ENCODE results near the gene ATP1A2. TPM values are rescaled to one million over a fixed set of nuclear protein-coding genes. Genes with fewer than 3 reads are reported as not detected.

Gene ATP1A2
- total and polyA plus RNA-seq, 2 of the 8 experiments (the other 6 are each of a cell fraction or from before 2014, with no cell fraction given) = 39.7 to 40.8 TPM

DNA sequence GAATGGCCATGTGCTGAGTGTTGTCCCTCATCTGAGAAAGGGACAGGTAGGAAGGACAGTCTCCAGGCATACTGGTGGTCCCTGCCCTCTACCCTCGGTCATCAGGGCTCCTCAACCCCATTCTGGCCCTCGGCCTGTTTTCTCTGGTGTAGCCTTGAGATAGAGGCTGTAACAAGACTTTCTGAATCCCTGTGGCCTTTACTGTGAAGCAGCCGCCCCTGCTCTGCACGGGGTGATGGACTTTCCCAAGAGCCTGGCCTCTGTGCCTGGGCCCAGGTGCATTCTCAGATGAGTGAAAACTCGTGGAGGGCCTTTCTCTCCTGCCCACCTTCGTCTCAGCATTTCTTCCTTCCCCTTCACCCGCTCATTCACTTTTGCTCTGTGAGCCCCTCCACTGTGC lies 71.8 kb downstream of the ATP1A2 start:
- H3K56ac ChIP-seq (replicated peaks; ENCODE audit: insufficient read length, low read depth, low read length) = no peak overlapping the region
- H3K4me1 ChIP-seq (replicated peaks in 1 of 4; ENCODE audit: control insufficient read depth in 3 of 4, insufficient read depth in 4 of 4, low read length in 3 of 4) = peaks cover 0 to 11% (median 4%) of the 10 kb centered on the region in 4 experiments; a peak in 5 of 7 replicates
- H4K91ac ChIP-seq (replicated peaks; ENCODE audit: insufficient read length, low read length) = no peak overlapping the region
- no peak overlapping the region for H3K4ac ChIP-seq (replicated peaks; ENCODE audit: insufficient read length, low read depth, low read length)
- no peak overlapping the region for H3K14ac ChIP-seq (ENCODE audit: insufficient read length)
- H3K27ac ChIP-seq (ENCODE audit: low read depth, low read length) = no peak overlapping the region
- no peak for TF ChIP-seq EP300 (IDR thresholded peaks at IDR 0.05; ENCODE audit: borderline replicate concordance in 1 of 2, low read depth in 2 of 2, low read length in 2 of 2)
- H3K23ac ChIP-seq (ENCODE audit: insufficient read length) = no peak overlapping the region
- no peak for DNase-seq (ENCODE audit: low read depth in 1 of 2, low spot score in 2 of 2)
- H2BK15ac ChIP-seq (ENCODE audit: low read length) = peak overlapping the region; percentile 77
- H4K20me1 ChIP-seq (replicated peaks in 1 of 2; ENCODE audit: control insufficient read depth in 1 of 2, insufficient read depth in 2 of 2, low read length in 2 of 2) = no peaks in the 10 kb centered on the region
- ChIA-PET CTCF (ENCODE audit: partially characterized antibody) (interaction anchor here (0.6 to 8.6 kb wide), 9 partner anchors 16 to 1104 kb away, joined by 3 to 195 read pairs (median 36); partner anchors contain the start of gene PEA15), POLR2A (ENCODE audit: partially characterized antibody) (interaction anchor here (1.6 to 2.4 kb wide), 2 partner anchors 18 to 31 kb away, joined by 3 to 11 read pairs; no protein-coding TSS in a partner anchor)
- no peak overlapping the region for H4K5ac ChIP-seq (ENCODE audit: insufficient read length, low read depth, low read length)
- H3K79me2 ChIP-seq (ENCODE audit: control insufficient read depth in 1 of 2, insufficient read depth in 2 of 2, low read length in 2 of 2) = no peaks in the 10 kb centered on the region
- 90% methylated on average over 7 of the region's 7 CpGs; no CpG with 5 or more reads in 1 of the 2 experiments for WGBS, 2 experiments (ENCODE audit: extremely low coverage in 1 of 2, insufficient coverage in 1 of 2, insufficient read length in 1 of 2, insufficient replicate concordance in 2 of 2, low coverage in 1 of 2, low lambda C conversion rate in 2 of 2, missing lambda C conversion rate in 1 of 2)
- FAIRE-seq = no peak
- no peaks in the 10 kb centered on the region for H3K9me3 ChIP-seq (ENCODE audit: insufficient read depth in 2 of 2, low read depth in 1 of 2, low read length in 1 of 2)
- no peak overlapping the region for H4K8ac ChIP-seq (ENCODE audit: extremely low read depth, insufficient read depth, low read length)
- peak overlapping the region; percentile 9; the same call in 1 of the 2 replicates for H2AK5ac ChIP-seq (ENCODE audit: low read depth, low read length)
- no peak overlapping the region for H3K9ac ChIP-seq (replicated peaks in 1 of 4; ENCODE audit: extremely low read depth in 1 of 4, low read depth in 3 of 4, low read length in 3 of 4)
- H3K4me2 ChIP-seq (ENCODE audit: insufficient read depth in 1 of 2, low read depth in 2 of 2, low read length in 2 of 2) = no peak overlapping the region
- 0 out of 2 replicates have a peak overlapping the region, but pooled peaks have one; percentile 33 for H2AFZ ChIP-seq (ENCODE audit: low read length)
- H3K4me3 ChIP-seq (ENCODE audit: extremely low read depth in 1 of 4, insufficient read depth in 2 of 4, low read depth in 3 of 4, low read length in 4 of 4) = no peak overlapping the region
- H2BK12ac ChIP-seq (ENCODE audit: low read depth, low read length) = peak overlapping the region; percentile 62; the same call in 1 of the 2 replicates
- no peaks in the 10 kb centered on the region for H3K23me2 ChIP-seq (ENCODE audit: low read depth, low read length)
- H3K79me1 ChIP-seq (ENCODE audit: low read depth, low read length) = no peaks in the 10 kb centered on the region
- no peak overlapping the region for H3K18ac ChIP-seq (ENCODE audit: extremely low read depth, low read length)
- H2BK5ac ChIP-seq (ENCODE audit: low read depth, low read length) = peak overlapping the region; percentile 20; the same call in 1 of the 2 replicates
- no peaks in the 10 kb centered on the region for H3K36me3 ChIP-seq (ENCODE audit: control insufficient read depth in 2 of 4, insufficient read depth in 4 of 4, low read length in 3 of 4)
- no peaks in the 10 kb centered on the region for H3K27me3 ChIP-seq (replicated peaks in 1 of 4; ENCODE audit: control insufficient read depth in 3 of 4, extremely low read depth in 1 of 4, insufficient read depth in 3 of 4, low read length in 3 of 4)
- H2BK20ac ChIP-seq (ENCODE audit: low read length) = no peak overlapping the region
- no peak overlapping the region for H2BK120ac ChIP-seq (replicated peaks; ENCODE audit: low read depth, low read length)
